Endothelial cell of umbilical vein (primary cell): ENCODE measurements around the gene CKS2. TPM values are rescaled to one million over a fixed set of nuclear protein-coding genes. Genes with fewer than 3 reads are reported as not detected.

ENCODE experiments used
- BruUV-seq: library from RNA; stranded (reverse); fragments of 400-500 nt; replicated peaks from 2 replicates; lab custom pipeline; 2021; lab: Mats Ljungman, UMichigan
- CTCF ChIA-PET: fragments of 300-600, 350-600 bp; sonication (Branson Sonifier 250); formaldehyde crosslinking; loops from one replicate; lab custom pipeline; 2021; ENCODE audit warnings: antibody characterized with exemption, inconsistent platforms; lab: Charles Lee
- POLR2A ChIA-PET: fragments of 300-600, 350-600 bp; sonication (Branson Sonifier 250); formaldehyde crosslinking; loops from one replicate; lab custom pipeline; 2021; ENCODE audit warnings: antibody characterized with exemption, inconsistent platforms; lab: Charles Lee
- DNase-seq: peaks from one replicate; pipeline ENCODE4 v3.0.0-alpha.2; 2011; ENCODE audit warnings: low read depth, low spot score
- FAIRE-seq: peaks from 2 replicates; lab custom pipeline; 2011; peaks lifted over from hg19 to GRCh38; lab: Jason Lieb, UNC
- H2AFZ ChIP-seq: 2 replicates; pipeline ENCODE4 v1.6.0; 2012; ENCODE audit warnings: low read depth, low read length, control low read depth, inconsistent platforms
- H3K27ac ChIP-seq: 2 replicates; pipeline ENCODE4 v1.5.1; 2011; ENCODE audit warnings: low read depth, mild to moderate bottlenecking, control low read depth, low read length, moderate library complexity; ENCODE audit not compliant: insufficient read depth
- H3K27me3 ChIP-seq, 2 experiments: 2 replicates each; pipeline versions ENCODE4 v1.6.0 to v1.6.1; 2011; ENCODE audit warnings: low read length in 2 of 2, mixed read lengths in 1 of 2; ENCODE audit not compliant: control insufficient read depth in 2 of 2, insufficient read depth in 2 of 2
- H3K36me3 ChIP-seq, 2 experiments: 2 replicates in 1 of 2; 3 replicates in 1 of 2; pipeline ENCODE4 v1.5.1; 2011; ENCODE audit warnings: low read length in 2 of 2, mild to moderate bottlenecking in 1 of 2, moderate library complexity in 1 of 2; ENCODE audit not compliant: control insufficient read depth in 2 of 2, insufficient read depth in 2 of 2; ENCODE audit errors: extremely low read depth in 1 of 2
- H3K4me1 ChIP-seq: 3 replicates; pipeline ENCODE4 v1.5.1; 2011; ENCODE audit warnings: mild to moderate bottlenecking, low read length; ENCODE audit not compliant: control insufficient read depth, insufficient read depth; ENCODE audit errors: extremely low read depth
- H3K4me2 ChIP-seq: 2 replicates; pipeline ENCODE4 v1.6.1; 2011; ENCODE audit warnings: low read length, control low read depth, mixed read lengths; ENCODE audit not compliant: insufficient read depth
- H3K4me3 ChIP-seq, 3 experiments: fragments of 200-600 bp in 1 of 3; sonication (generic), shearing (Covaris generic) in 1 of 3; replicated peaks in 1 of 3; 2 replicates each; pipeline ENCODE4 v1.5.1; 2011 to 2016; ENCODE audit warnings: control low read depth in 3 of 3, low read length in 3 of 3, mild to moderate bottlenecking in 2 of 3, inconsistent platforms in 1 of 3, low read depth in 1 of 3, moderate library complexity in 1 of 3; ENCODE audit not compliant: insufficient read depth in 1 of 3
- H3K79me2 ChIP-seq: 2 replicates; pipeline ENCODE4 v1.6.0; 2012; ENCODE audit warnings: low read length, inconsistent platforms; ENCODE audit not compliant: control insufficient read depth, insufficient read depth
- H3K9ac ChIP-seq: replicated peaks from 2 replicates; pipeline ENCODE3; 2011; ENCODE audit warnings: low read length, control low read depth; ENCODE audit not compliant: insufficient read depth; ENCODE audit errors: extremely low read depth
- H3K9me1 ChIP-seq: replicated peaks from 3 replicates; pipeline ENCODE4 v1.6.0; 2011; ENCODE audit warnings: mild to moderate bottlenecking, low read length; ENCODE audit not compliant: control insufficient read depth, insufficient read depth; ENCODE audit errors: extremely low read depth
- H3K9me3 ChIP-seq: replicated peaks from 2 replicates; pipeline ENCODE4 v1.5.1; 2012; ENCODE audit warnings: low read length, inconsistent platforms; ENCODE audit not compliant: control insufficient read depth, insufficient read depth
- H4K20me1 ChIP-seq: replicated peaks from 2 replicates; pipeline ENCODE3; 2011; ENCODE audit warnings: mild to moderate bottlenecking, low read length; ENCODE audit not compliant: control insufficient read depth, insufficient read depth; ENCODE audit errors: extremely low read depth
- CTCF ChIP-seq, 2 donors: IDR thresholded peaks; 1 replicate in 1 of 2; 2 replicates in 1 of 2; pipeline ENCODE4 v1.5.1; 2011; ENCODE audit warnings: low read length in 2 of 2, mild to moderate bottlenecking in 2 of 2, moderate library complexity in 2 of 2, control low read depth in 1 of 2, inconsistent platforms in 1 of 2, low read depth in 1 of 2; ENCODE audit not compliant: insufficient read depth in 1 of 2; ENCODE audit errors: extremely low read depth in 1 of 2
- EZH2 ChIP-seq: IDR thresholded peaks from 2 replicates; pipeline ENCODE4 v1.6.1; 2012; ENCODE audit warnings: borderline replicate concordance, low read depth, mild to moderate bottlenecking, moderate library complexity, low read length, inconsistent platforms; ENCODE audit not compliant: severe bottlenecking
- FOS ChIP-seq: IDR thresholded peaks from 2 replicates; pipeline ENCODE4 v1.6.1; 2011; ENCODE audit warnings: mild to moderate bottlenecking, low read length, moderate library complexity, borderline replicate concordance; ENCODE audit not compliant: insufficient read depth
- GATA2 ChIP-seq: IDR thresholded peaks from 2 replicates; pipeline ENCODE4 v1.7.0; 2011; ENCODE audit warnings: low read depth, mild to moderate bottlenecking, moderate library complexity, mixed read lengths, low read length; ENCODE audit not compliant: insufficient read length, insufficient read depth
- JUN ChIP-seq: IDR thresholded peaks from 2 replicates; pipeline ENCODE4 v1.6.1; 2011; ENCODE audit warnings: borderline replicate concordance, low read depth; ENCODE audit not compliant: insufficient read length, insufficient read depth
- MAX ChIP-seq: IDR thresholded peaks from 2 replicates; pipeline ENCODE4 v1.6.1; 2011; ENCODE audit not compliant: insufficient read depth, insufficient read length
- MYC ChIP-seq: IDR thresholded peaks from one replicate; pipeline ENCODE4 v1.6.1; 2011; ENCODE audit warnings: mild to moderate bottlenecking, low read depth, low read length
- POLR2A ChIP-seq: IDR thresholded peaks from 2 replicates; pipeline ENCODE4 v1.6.1; 2012; ENCODE audit warnings: low read depth, mild to moderate bottlenecking, control low read depth, low read length
- POLR2AphosphoS5 ChIP-seq: IDR thresholded peaks from 2 replicates; pipeline ENCODE4 v1.6.1; 2012; ENCODE audit warnings: low read depth, mild to moderate bottlenecking, control low read depth, low read length, moderate library complexity; ENCODE audit not compliant: insufficient read depth
- dilution Hi-C: fragments of 300-500 bp; cut with MboI; formaldehyde crosslinking; loops from one replicate; pipeline ENCODE4 v1.15.0; 2019; ENCODE audit warnings: low sequenced_read_pairs; ENCODE audit not compliant: extremely low pct_ligation_motif_present
- intact Hi-C: fragments of 100-400 bp; cut with micrococcal nuclease; formaldehyde crosslinking; loops from one replicate; pipeline ENCODE4 v1.10.0; 2022
- polyA plus RNA-seq, 4 experiments: library from polyadenylated mRNA; depleted of rRNA in 3 of 4; stranded (reverse) in 3 of 4; unstranded in 1 of 4; fragments of >200 nt; gene quantifications; 2 replicates each; pipeline versions ENCODE4 v1.2.1 to v1.2.3, GENCODE V29; 2011 to 2012; ENCODE audit warnings: missing spikeins in 1 of 4
- total RNA-seq: library from RNA; stranded (reverse); gene quantifications from 2 replicates; pipeline ENCODE4 v1.2.3, GENCODE V29; 2021

Gene CKS2
- total and polyA plus RNA-seq, 2 donors (not counting 3 experiments of a cell fraction or from before 2014, with no cell fraction given), result 153 to 269 TPM

GRCh38 chr9:89304834-89305188, 6.2 kb upstream of the CKS2 start:
- dilution Hi-C loops (no loop called here), intact Hi-C loops (no loop called here)
- Histone ChIP-seq H2AFZ (no peak overlapping the region), H3K4me2 (no peak overlapping the region), H4K20me1 (no peaks in the 10 kb centered on the region), H3K36me3 (no peaks in the 10 kb centered on the region), H3K4me3 (no peak overlapping the region), H3K4me1 (peaks cover 3% of the 10 kb centered on the region), H3K27ac (no peak overlapping the region), H3K27me3 (no peaks in the 10 kb centered on the region), H3K9me3 (no peaks in the 10 kb centered on the region), H3K79me2 (no peaks in the 10 kb centered on the region), H3K9ac (no peak overlapping the region), H3K9me1 (no peaks in the 10 kb centered on the region)
- no peak for DNase-seq
- TF ChIP-seq POLR2A (no peak), EZH2 (no peak), FOS (no peak), CTCF (IDR thresholded peaks at IDR 0.05; ENCODE audit: extremely low read depth in 1 of 2, insufficient read depth in 1 of 2, low read depth in 1 of 2, low read length in 2 of 2) (no peak), MYC (no peak), GATA2 (no peak), JUN (no peak), MAX (no peak), POLR2AphosphoS5 (no peak)
- POLR2A ChIA-PET, result no interaction called here
- BruUV-seq, result no TSS peak
- CTCF ChIA-PET, result interaction anchor here (1.8 kb wide), 1 partner anchor 26 kb away, joined by 9 read pairs; no protein-coding TSS in a partner anchor
- FAIRE-seq, result no peak
